Fibroblast of peridontal ligament (primary cell): Measurements from ENCODE around the gene KCNQ1OT1.
"Not testable (repeated sequence)": the region's sequence is repeated elsewhere in the genome, so short reads cannot be mapped to it uniquely, and the experiment has no call there.

Experiments used
- DNase-seq: peaks from one replicate; pipeline ENCODE4 v3.0.0-alpha.2; 2010; ENCODE audit errors: extremely low read depth

Gene KCNQ1OT1

GRCh38 chr11:2652333-2653197 lies 47.2 kb downstream of the KCNQ1OT1 start:
- DNase-seq: no peak

- no peak for DNase-seq
Measured at GRCh38 chr11:2651826-2652271, 47.9 kb downstream of the KCNQ1OT1 start.

GRCh38 chr11:2651054-2651617 lies 48.7 kb downstream of the KCNQ1OT1 start:
- no peak for DNase-seq

- no peak for DNase-seq
Measured at GRCh38 chr11:2650343-2650867, 49.4 kb downstream of the KCNQ1OT1 start.

GRCh38 chr11:2649848-2650247 lies 49.9 kb downstream of the KCNQ1OT1 start:
- no peak for DNase-seq

- no peak for DNase-seq
Measured at GRCh38 chr11:2649400-2649799, 50.4 kb downstream of the KCNQ1OT1 start.

GRCh38 chr11:2647953-2648352 lies 51.8 kb downstream of the KCNQ1OT1 start:
- no peak for DNase-seq

- no peak for DNase-seq
Measured at GRCh38 chr11:2647167-2647566, 52.6 kb downstream of the KCNQ1OT1 start.

- DNase-seq: no peak
Measured at GRCh38 chr11:2645779-2646118, 54.0 kb downstream of the KCNQ1OT1 start.

GRCh38 chr11:2644844-2645778 lies 54.7 kb downstream of the KCNQ1OT1 start:
- no peak for DNase-seq

GRCh38 chr11:2643746-2644145 lies 56.0 kb downstream of the KCNQ1OT1 start:
- DNase-seq: no peak

- DNase-seq: no peak
Measured at GRCh38 chr11:2641623-2642022, 58.2 kb downstream of the KCNQ1OT1 start.

- not testable (repeated sequence) for DNase-seq
Measured at GRCh38 chr11:2639763-2640162, 60.0 kb downstream of the KCNQ1OT1 start.

- no peak for DNase-seq
Measured at GRCh38 chr11:2631161-2631560, 68.6 kb downstream of the KCNQ1OT1 start.

- DNase-seq: no peak
Measured at GRCh38 chr11:2630679-2631078, 69.1 kb downstream of the KCNQ1OT1 start.

- DNase-seq: no peak
Measured at GRCh38 chr11:2625183-2625582, 74.6 kb downstream of the KCNQ1OT1 start.

- DNase-seq: no peak
Measured at GRCh38 chr11:2621894-2622293, 77.9 kb downstream of the KCNQ1OT1 start.

- DNase-seq: no peak
Measured at GRCh38 chr11:2612884-2613571, 86.8 kb downstream of the KCNQ1OT1 start.

GRCh38 chr11:2609345-2609744 lies 90.4 kb downstream of the KCNQ1OT1 start:
- DNase-seq: no peak

GRCh38 chr11:2599561-2600189 lies 100.1 kb downstream of the KCNQ1OT1 start:
- DNase-seq: no peak

GRCh38 chr11:2595204-2595603 lies 104.6 kb downstream of the KCNQ1OT1 start:
- no peak for DNase-seq
